GM10248 (cell line): ENCODE data around the gene EFCAB12.
"Not testable (repeated sequence)": the region's sequence is repeated elsewhere in the genome, so short reads cannot be mapped to it uniquely, and the experiment has no call there.

Experiments
- CTCF ChIA-PET: fragments of 300-600 bp; sonication (Branson Sonifier 250); formaldehyde crosslinking; extraction: SDS; loops from one replicate; lab custom pipeline; 2021; ENCODE audit warnings: antibody characterized with exemption; lab: Yijun Ruan, JAX
- POLR2A ChIA-PET: fragments of 350-650 bp; sonication (Branson Sonifier 250); formaldehyde crosslinking; extraction: SDS; loops from one replicate; lab custom pipeline; 2020; ENCODE audit warnings: antibody characterized with exemption; lab: Yijun Ruan, JAX
- DNase-seq: peaks from one replicate; pipeline ENCODE4 v3.0.0; 2012; ENCODE audit errors: extremely low spot score
- CTCF ChIP-seq: IDR thresholded peaks from 2 replicates; pipeline ENCODE4 v1.5.1; 2012; ENCODE audit warnings: mild to moderate bottlenecking, low read depth; ENCODE audit errors: extremely low read depth, missing control alignments, control extremely low read depth

Gene EFCAB12

GRCh38 chr3:129387487-129387886 is 40.9 kb downstream of the EFCAB12 start:
- TF ChIP-seq CTCF = no peak
- ChIA-PET CTCF (interaction anchor here (1.0 to 1.3 kb wide), 4 partner anchors 11 to 103 kb away, joined by 3 to 6 read pairs (median 3); no protein-coding TSS in a partner anchor), POLR2A (no interaction called here)
- no peak for DNase-seq

- ChIA-PET CTCF (interaction anchor here (1.2 kb wide), 1 partner anchor 13 kb away, joined by 6 read pairs; no protein-coding TSS in a partner anchor), POLR2A (no interaction called here)
- no peak for DNase-seq
- no peak for TF ChIP-seq CTCF
These were observed 41.5 kb downstream of the EFCAB12 start for GRCh38 chr3:129386984-129387383.

GRCh38 chr3:129385507-129385906 is 42.9 kb downstream of the EFCAB12 start:
- POLR2A ChIA-PET, DNase-seq: not testable (repeated sequence)
- CTCF ChIA-PET = interaction anchor here (1.4 kb wide), 1 partner anchor 15 kb away, joined by 6 read pairs; no protein-coding TSS in a partner anchor

GRCh38 chr3:129384594-129385323 is 43.7 kb downstream of the EFCAB12 start:
- ChIA-PET POLR2A (no interaction called here), CTCF (interaction anchor here (0.8 to 2.6 kb wide), 6 partner anchors 14 to 549 kb away, joined by 3 to 15 read pairs (median 4); no protein-coding TSS in a partner anchor)
- DNase-seq = no peak
- no peak for TF ChIP-seq CTCF

- CTCF ChIA-PET = interaction anchor here (0.8 to 2.6 kb wide), 24 partner anchors 8 to 609 kb away, joined by 3 to 17 read pairs (median 5); partner anchors contain the start of genes EFCAB12, IFT122 and MBD4
- DNase-seq, POLR2A ChIA-PET: not testable (repeated sequence)
These were observed 44.3 kb downstream of the EFCAB12 start for GRCh38 chr3:129384103-129384502.

GRCh38 chr3:129383292-129383860 is 45.1 kb downstream of the EFCAB12 start:
- POLR2A ChIA-PET = no interaction called here
- peak; percentile 80 for DNase-seq
- TF ChIP-seq CTCF = peak; percentile 76
- CTCF ChIA-PET = interaction anchor here (0.6 to 2.6 kb wide), 44 partner anchors 8 to 610 kb away, joined by 3 to 17 read pairs (median 4); partner anchors contain the start of genes EFCAB12, IFT122 and MBD4

GRCh38 chr3:129382366-129382765 is 46.1 kb downstream of the EFCAB12 start:
- POLR2A ChIA-PET = no interaction called here
- TF ChIP-seq CTCF = no peak
- DNase-seq = no peak
- CTCF ChIA-PET = interaction anchor here (1.3 to 2.6 kb wide), 10 partner anchors 8 to 245 kb away, joined by 3 to 15 read pairs (median 6); no protein-coding TSS in a partner anchor
